ENCODE results near the gene LOXL3. TPM values are rescaled to one million over a fixed set of nuclear protein-coding genes. Genes with fewer than 3 reads are reported as not detected.
A peak's percentile ranks its signal among the peaks of the same experiment; 100 is the strongest.

The LOXL3 gene
- total and polyA plus RNA-seq, 2 of the 8 experiments (the other 6 are each of a cell fraction or from before 2014, with no cell fraction given), result 22.4 to 27.2 TPM

- no peak overlapping the region for H3K56ac ChIP-seq (replicated peaks; ENCODE audit: insufficient read length, low read depth, low read length)
- peak overlapping the region; percentile 83 to 94 (median 90) for H3K4me3 ChIP-seq (ENCODE audit: extremely low read depth in 1 of 4, insufficient read depth in 2 of 4, low read depth in 3 of 4, low read length in 4 of 4)
- peaks cover 27% of the 10 kb centered on the region for H3K23me2 ChIP-seq (ENCODE audit: low read depth, low read length)
- ChIA-PET POLR2A (ENCODE audit: partially characterized antibody) (interaction anchor here (0.7 to 1.6 kb wide), 10 partner anchors 14 to 282 kb away, joined by 3 to 9 read pairs (median 4); partner anchors contain the start of genes AUP1, CCDC142, HTRA2 and TTC31), CTCF (ENCODE audit: partially characterized antibody) (interaction anchor here (1.1 kb wide), 1 partner anchor 47 kb away, joined by 3 read pairs; no protein-coding TSS in a partner anchor)
- peak overlapping the region; percentile 53; the same call in 1 of the 2 replicates for H2BK15ac ChIP-seq (ENCODE audit: low read length)
- H3K27me3 ChIP-seq (replicated peaks in 1 of 4; ENCODE audit: control insufficient read depth in 3 of 4, extremely low read depth in 1 of 4, insufficient read depth in 3 of 4, low read length in 3 of 4), result peaks cover 4 to 61% (median 39%) of the 10 kb centered on the region in 4 experiments
- no peak overlapping the region for H3K14ac ChIP-seq (ENCODE audit: insufficient read length)
- peaks cover 2 to 4% of the 10 kb centered on the region in 2 experiments for H4K20me1 ChIP-seq (replicated peaks in 1 of 2; ENCODE audit: control insufficient read depth in 1 of 2, insufficient read depth in 2 of 2, low read length in 2 of 2)
- H3K79me2 ChIP-seq (ENCODE audit: control insufficient read depth in 1 of 2, insufficient read depth in 2 of 2, low read length in 2 of 2), result no peaks in the 10 kb centered on the region
- H2BK20ac ChIP-seq (ENCODE audit: low read length), result peak overlapping the region; percentile 9; the same call in 1 of the 2 replicates
- FAIRE-seq (no peak), DNase-seq (ENCODE audit: low read depth in 1 of 2, low spot score in 2 of 2) (peak in 1 of 2 experiments; percentile 78)
- H3K4ac ChIP-seq (replicated peaks; ENCODE audit: insufficient read length, low read depth, low read length), result no peak overlapping the region
- peak overlapping the region; percentile 14 to 77 (median 24); a peak in 6 of 7 replicates for H3K9ac ChIP-seq (replicated peaks in 1 of 4; ENCODE audit: extremely low read depth in 1 of 4, low read depth in 3 of 4, low read length in 3 of 4)
- no peak overlapping the region for H3K27ac ChIP-seq (ENCODE audit: low read depth, low read length)
- peak overlapping the region; percentile 53; the same call in 1 of the 2 replicates for H4K8ac ChIP-seq (ENCODE audit: extremely low read depth, insufficient read depth, low read length)
- H3K4me2 ChIP-seq (ENCODE audit: insufficient read depth in 1 of 2, low read depth in 2 of 2, low read length in 2 of 2), result peak overlapping the region; percentile 93 to 94
- H2BK12ac ChIP-seq (ENCODE audit: low read depth, low read length), result peak overlapping the region; percentile 62
- no peak overlapping the region for H4K91ac ChIP-seq (replicated peaks; ENCODE audit: insufficient read length, low read length)
- no peak overlapping the region for H3K23ac ChIP-seq (ENCODE audit: insufficient read length)
- H3K79me1 ChIP-seq (ENCODE audit: low read depth, low read length), result no peaks in the 10 kb centered on the region; the same call in 1 of the 2 replicates
- peaks cover 5 to 15% (median 10%) of the 10 kb centered on the region in 4 experiments for H3K4me1 ChIP-seq (replicated peaks in 1 of 4; ENCODE audit: control insufficient read depth in 3 of 4, insufficient read depth in 4 of 4, low read length in 3 of 4)
- H2BK120ac ChIP-seq (replicated peaks; ENCODE audit: low read depth, low read length), result no peak overlapping the region
- H2BK5ac ChIP-seq (ENCODE audit: low read depth, low read length), result peak overlapping the region; percentile 79; the same call in 1 of the 2 replicates
- H3K9me3 ChIP-seq (ENCODE audit: insufficient read depth in 2 of 2, low read depth in 1 of 2, low read length in 1 of 2), result no peaks in the 10 kb centered on the region
- H4K5ac ChIP-seq (ENCODE audit: insufficient read length, low read depth, low read length), result peak overlapping the region; percentile 70
- H2AK5ac ChIP-seq (ENCODE audit: low read depth, low read length), result no peak overlapping the region; the same call in 1 of the 2 replicates
- H3K18ac ChIP-seq (ENCODE audit: extremely low read depth, low read length), result peak overlapping the region; percentile 81
- peaks cover 0 to 3% (median 0%) of the 10 kb centered on the region in 4 experiments; a peak in 1 of 8 replicates for H3K36me3 ChIP-seq (ENCODE audit: control insufficient read depth in 2 of 4, insufficient read depth in 4 of 4, low read length in 3 of 4)
- WGBS, 2 experiments (ENCODE audit: extremely low coverage in 1 of 2, insufficient coverage in 1 of 2, insufficient read length in 1 of 2, insufficient replicate concordance in 2 of 2, low coverage in 1 of 2, low lambda C conversion rate in 2 of 2, missing lambda C conversion rate in 1 of 2), result 17% methylated on average over 27 of the region's 27 CpGs; no CpG with 5 or more reads in 1 of the 2 experiments
- H2AFZ ChIP-seq (ENCODE audit: low read length), result peak overlapping the region; percentile 84
- TF ChIP-seq GABPA (IDR thresholded peaks at IDR 0.05; ENCODE audit: borderline replicate concordance, insufficient read depth, low read length) (no peak), GTF2F1 (IDR thresholded peaks at IDR 0.05; ENCODE audit: borderline replicate concordance, low read depth, low read length) (no peak), BACH1 (IDR thresholded peaks at IDR 0.05; ENCODE audit: low read length) (no peak), RXRA (IDR thresholded peaks at IDR 0.05; ENCODE audit: insufficient read depth, low read depth, low read length) (no peak), SAP30 (IDR thresholded peaks at IDR 0.05; ENCODE audit: insufficient read depth, insufficient replicate concordance, low read length) (peak; percentile 27), RAD21 (IDR thresholded peaks at IDR 0.05 in 1 of 2, conservative IDR thresholded peaks at IDR 0.05 in 1 of 2; ENCODE audit: low read depth in 2 of 2, low read length in 2 of 2) (no peak), PHF8 (conservative IDR thresholded peaks at IDR 0.05; ENCODE audit: low read depth, low read length) (no peak), KDM5A (IDR thresholded peaks at IDR 0.05; ENCODE audit: low read length) (no peak), RFX5 (IDR thresholded peaks at IDR 0.05; ENCODE audit: borderline replicate concordance, low read depth, low read length) (no peak)
Measured at GRCh38 chr2:74552914-74553811, 579 bp downstream of the LOXL3 start.
